HFFc6 (cell line): ENCODE results near the gene HGFAC. TPM values are rescaled to one million over a fixed set of nuclear protein-coding genes. Genes with fewer than 3 reads are reported as not detected.

Source experiments
- DNase-seq: peaks from one replicate; pipeline ENCODE4 v3.0.0-alpha.2; 2018
- H3K27ac Mint-ChIP-seq: 2 replicates; pipeline ENCODE4 v1.8.0; 2020; ENCODE audit warnings: mild to moderate bottlenecking, mixed read lengths
- H3K27me3 Mint-ChIP-seq: 2 replicates; pipeline ENCODE4 v1.8.0; 2021; ENCODE audit warnings: mild to moderate bottlenecking, moderate library complexity, mixed read lengths; ENCODE audit not compliant: insufficient read depth
- H3K36me3 Mint-ChIP-seq: 2 replicates; pipeline ENCODE4 v1.8.0; 2021; ENCODE audit warnings: low read depth, mixed read lengths
- H3K4me1 Mint-ChIP-seq: 2 replicates; pipeline ENCODE4 v1.8.0; 2020; ENCODE audit warnings: low read depth, mixed read lengths
- H3K4me3 Mint-ChIP-seq: 2 replicates; pipeline ENCODE4 v1.8.0; 2020; ENCODE audit warnings: mild to moderate bottlenecking, moderate library complexity, mixed read lengths
- H3K9me3 Mint-ChIP-seq: 2 replicates; pipeline ENCODE4 v1.8.0; 2020; ENCODE audit warnings: mild to moderate bottlenecking, mixed read lengths
- CTCF ChIP-seq: fragments of 200-600 bp; sonication (generic); IDR thresholded peaks from 2 replicates; pipeline ENCODE4 v1.5.0; 2021; ENCODE audit warnings: antibody characterized with exemption, mild to moderate bottlenecking
- total RNA-seq, 6 experiments: library from RNA; stranded (reverse); fragmentation: NEBNext Ultra II Directional; extraction: Animal tissue kit (Norgen Biotek cat#: 25700); gene quantifications; 2 replicates in 1 of 6; 3 replicates in 5 of 6; pipeline ENCODE4 v1.2.3, GENCODE V29; 2021

Gene HGFAC
- total RNA-seq, 6 experiments from 2014 or later = 0.07 TPM; not detected in 5

- no peaks in the 10 kb centered on the region for H3K4me1 Mint-ChIP-seq
- peaks cover 18% of the 10 kb centered on the region for H3K27me3 Mint-ChIP-seq
- H3K9me3 Mint-ChIP-seq = no peaks in the 10 kb centered on the region
- H3K4me3 Mint-ChIP-seq = no peak overlapping the region
- TF ChIP-seq CTCF = no peak
- H3K27ac Mint-ChIP-seq = no peak overlapping the region
- no peak for DNase-seq
- H3K36me3 Mint-ChIP-seq = no peaks in the 10 kb centered on the region
These were observed 22.7 kb downstream of the HGFAC start for GRCh38 chr4:3464349-3464905.

- no peak overlapping the region for H3K4me3 Mint-ChIP-seq
- TF ChIP-seq CTCF = no peak
- no peaks in the 10 kb centered on the region for H3K4me1 Mint-ChIP-seq
- peaks cover 18% of the 10 kb centered on the region for H3K27me3 Mint-ChIP-seq
- no peak overlapping the region for H3K27ac Mint-ChIP-seq
- no peaks in the 10 kb centered on the region for H3K36me3 Mint-ChIP-seq
- DNase-seq = no peak
- H3K9me3 Mint-ChIP-seq = no peaks in the 10 kb centered on the region
These were observed 23.3 kb downstream of the HGFAC start for GRCh38 chr4:3464911-3465697.

DNA sequence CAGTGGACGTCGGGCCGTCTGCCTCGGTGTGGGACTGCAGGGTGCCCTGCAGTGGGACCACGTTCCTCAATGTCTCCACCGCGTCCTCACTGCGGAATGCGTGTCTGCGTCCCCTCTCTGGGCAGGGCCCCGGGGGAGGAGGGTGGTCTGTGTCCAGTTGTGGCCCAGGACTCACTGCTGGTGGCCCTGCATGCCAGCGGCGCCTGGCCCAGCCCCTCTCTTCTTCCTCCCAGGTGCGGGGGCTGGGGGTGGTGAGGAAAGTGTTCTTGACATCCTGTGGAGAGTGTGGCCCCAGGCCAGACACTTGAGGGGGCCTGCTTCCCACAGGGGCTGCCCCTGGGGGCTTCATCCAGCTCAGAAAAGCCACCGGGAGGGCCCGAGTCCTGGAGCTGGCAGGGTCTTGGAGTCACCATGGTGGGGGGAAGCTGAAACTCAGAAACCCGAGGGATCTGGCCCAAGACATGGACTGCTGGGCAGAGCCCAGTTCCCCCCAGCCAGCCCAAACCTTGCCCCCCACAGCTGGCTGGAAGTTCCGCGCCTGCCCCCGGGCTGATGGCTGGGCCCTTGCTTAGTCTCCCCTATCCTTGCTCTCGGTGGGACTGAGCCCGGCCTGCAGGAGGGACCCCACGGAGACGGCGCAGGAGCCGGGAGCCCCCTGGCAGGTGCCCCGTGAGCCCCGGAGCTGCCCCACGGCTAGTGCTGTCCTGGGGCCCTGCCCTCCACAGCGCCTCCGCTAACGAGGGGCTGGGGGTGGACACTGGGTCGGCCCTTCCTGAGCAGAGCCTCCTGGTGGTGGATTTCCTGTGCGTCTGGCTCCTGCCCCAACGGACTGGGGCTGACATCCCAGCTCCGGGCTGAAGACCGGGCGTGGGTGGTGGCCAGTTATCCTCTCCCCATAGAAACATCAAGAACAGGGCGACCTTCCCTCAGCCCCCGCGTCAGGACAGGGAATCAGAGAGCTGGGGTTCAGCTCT is 24.2 kb downstream of the HGFAC start:
- Mint-ChIP-seq H3K4me3 (no peak overlapping the region), H3K36me3 (no peaks in the 10 kb centered on the region), H3K27ac (no peak overlapping the region), H3K27me3 (peaks cover 11% of the 10 kb centered on the region), H3K9me3 (no peaks in the 10 kb centered on the region), H3K4me1 (no peaks in the 10 kb centered on the region)
- DNase-seq = no peak
- peak; percentile 54 for TF ChIP-seq CTCF

GRCh38 chr4:3466691-3467600 is 25.2 kb downstream of the HGFAC start:
- no peaks in the 10 kb centered on the region for H3K9me3 Mint-ChIP-seq
- H3K27me3 Mint-ChIP-seq = peaks cover 8% of the 10 kb centered on the region
- no peaks in the 10 kb centered on the region for H3K4me1 Mint-ChIP-seq

More at GRCh38 chr4:3466691-3467600, 25.2 kb downstream of the HGFAC start:
- H3K4me3 Mint-ChIP-seq = no peak overlapping the region
- DNase-seq = no peak
- H3K36me3 Mint-ChIP-seq = no peaks in the 10 kb centered on the region
- no peak overlapping the region for H3K27ac Mint-ChIP-seq
- no peak for TF ChIP-seq CTCF
